Gastroesophageal sphincter (tissue), 4 donors: ENCODE data around the gene PTGDS. TPM values are rescaled to one million over a fixed set of nuclear protein-coding genes. Genes with fewer than 3 reads are reported as not detected.

ENCODE experiments used
- ATAC-seq: fragments of 150-250 bp; one replicate; pipeline ENCODE4 v1.9.1; 2016; ENCODE audit warnings: mild to moderate bottlenecking, moderate library complexity
- H3K27ac ChIP-seq, 4 donors: fragments of 200-600 bp; sonication (generic) in 3 of 4; 1 replicate in 3 of 4; 2 replicates in 1 of 4; pipeline ENCODE4 v1.5.1; 2016 to 2019
- H3K27me3 ChIP-seq: fragments of 200-600 bp; sonication (generic); one replicate; pipeline ENCODE4 v1.5.1; 2019
- H3K36me3 ChIP-seq, 2 donors: fragments of 200-600 bp; sonication (generic); one replicate each; pipeline ENCODE4 v1.5.1; 2019; ENCODE audit warnings: control low read depth in 1 of 2
- H3K4me1 ChIP-seq, 3 donors: fragments of 200-600 bp; sonication (generic); 1 replicate in 2 of 3; 2 replicates in 1 of 3; pipeline ENCODE4 v1.5.1; 2016 to 2019; ENCODE audit warnings: control low read depth in 2 of 3
- H3K4me3 ChIP-seq, 2 donors: fragments of 200-600 bp; sonication (generic); one replicate each; pipeline ENCODE4 v1.5.1; 2019; ENCODE audit warnings: mild to moderate bottlenecking in 1 of 2, moderate library complexity in 1 of 2
- H3K9me3 ChIP-seq, 3 donors: fragments of 200-600 bp; sonication (generic); one replicate each; pipeline ENCODE4 v1.5.1; 2017 to 2019; ENCODE audit warnings: control low read depth in 2 of 3
- CTCF ChIP-seq, 4 experiments: fragments of 200-600 bp in 2 of 4; fragments of 450-650 bp in 2 of 4; sonication (generic) in 1 of 4; IDR thresholded peaks; one replicate each; pipeline ENCODE4 v1.5.1; 2017 to 2019; ENCODE audit warnings: antibody characterized with exemption in 4 of 4, mild to moderate bottlenecking in 2 of 4, moderate library complexity in 2 of 4
- EP300 ChIP-seq: sonication (generic); formaldehyde crosslinking; IDR thresholded peaks from one replicate; pipeline ENCODE4 v1.6.1; 2017; ENCODE audit warnings: antibody characterized with exemption, mild to moderate bottlenecking
- POLR2A ChIP-seq, 2 donors: fragments of 450-650 bp; IDR thresholded peaks; one replicate each; pipeline ENCODE4 v1.6.1; 2017; ENCODE audit warnings: antibody characterized with exemption in 2 of 2, mild to moderate bottlenecking in 2 of 2, moderate library complexity in 1 of 2
- POLR2AphosphoS5 ChIP-seq: sonication (generic); formaldehyde crosslinking; IDR thresholded peaks from one replicate; pipeline ENCODE4 v1.6.1; 2017; ENCODE audit warnings: antibody characterized with exemption
- WGBS, 2 donors: methylation state at CpG; one replicate each; pipeline ENCODE4 v1.1.5; 2018; ENCODE audit warnings: low coverage in 1 of 2; 5-methylcytosine and 5-hydroxymethylcytosine counted together
- total RNA-seq, 4 donors: library from RNA; depleted of rRNA; stranded (reverse); fragments of >200 nt; gene quantifications; one replicate each; pipeline ENCODE4 v1.1.0, GENCODE V29; 2016

Gene PTGDS
- total RNA-seq, 4 donors from 2014 or later, result 7.4 to 132 (median 29.7) TPM

GRCh38 chr9:136964833-136965422 lies 12.4 kb upstream of the PTGDS start:
- H3K9me3 ChIP-seq, result no peaks in the 10 kb centered on the region
- H3K4me1 ChIP-seq, result peaks cover 0 to 8% (median 8%) of the 10 kb centered on the region in 3 donors
- 64 to 76% methylated on average over 9 to 11 of the region's 26 CpGs for WGBS, 2 donors
- no peak overlapping the region for H3K27ac ChIP-seq
- no peak for TF ChIP-seq POLR2A (IDR thresholded peaks at IDR 0.05)
- no peak for TF ChIP-seq POLR2AphosphoS5
- TF ChIP-seq EP300, result no peak
- TF ChIP-seq CTCF (IDR thresholded peaks at IDR 0.05), result no peak
- H3K36me3 ChIP-seq, result no peaks in the 10 kb centered on the region
- no peak for ATAC-seq
- H3K27me3 ChIP-seq, result peaks cover 39% of the 10 kb centered on the region
- H3K4me3 ChIP-seq, result no peak overlapping the region

GRCh38 chr9:136965771-136966484 lies 11.4 kb upstream of the PTGDS start:
- Histone ChIP-seq H3K36me3 (no peaks in the 10 kb centered on the region), H3K27me3 (peaks cover 48% of the 10 kb centered on the region), H3K27ac (no peak overlapping the region), H3K4me3 (no peak overlapping the region), H3K4me1 (peaks cover 0 to 8% (median 8%) of the 10 kb centered on the region in 3 donors), H3K9me3 (no peaks in the 10 kb centered on the region)
- 24 to 27% methylated on average over 8 to 19 of the region's 23 CpGs for WGBS, 2 donors
- TF ChIP-seq EP300 (no peak), CTCF (IDR thresholded peaks at IDR 0.05) (no peak), POLR2A (IDR thresholded peaks at IDR 0.05) (no peak), POLR2AphosphoS5 (no peak)
- ATAC-seq, result no peak

- H3K36me3 ChIP-seq, result no peaks in the 10 kb centered on the region
- H3K27me3 ChIP-seq, result peaks cover 48% of the 10 kb centered on the region
- no peak overlapping the region for H3K4me3 ChIP-seq
- no peak for ATAC-seq
- H3K9me3 ChIP-seq, result no peaks in the 10 kb centered on the region
- peaks cover 0 to 8% (median 5%) of the 10 kb centered on the region in 3 donors for H3K4me1 ChIP-seq
- TF ChIP-seq EP300 (no peak), POLR2AphosphoS5 (no peak), POLR2A (IDR thresholded peaks at IDR 0.05) (no peak), CTCF (IDR thresholded peaks at IDR 0.05) (no peak)
- H3K27ac ChIP-seq, result no peak overlapping the region
- no CpG with 5 or more reads among the region's 17 CpGs for WGBS, 2 donors
These were observed 8.8 kb upstream of the PTGDS start for GRCh38 chr9:136968333-136969127.

GRCh38 chr9:136969150-136969549 lies 8.2 kb upstream of the PTGDS start:
- 64% methylated on average over 8 of the region's 17 CpGs; no CpG with 5 or more reads in 1 of the 2 donors for WGBS, 2 donors
- H3K4me1 ChIP-seq, result peaks cover 0 to 8% (median 5%) of the 10 kb centered on the region in 3 donors
- no peaks in the 10 kb centered on the region for H3K36me3 ChIP-seq
- no peak overlapping the region for H3K4me3 ChIP-seq
- ATAC-seq, result no peak
- TF ChIP-seq EP300 (no peak), POLR2A (IDR thresholded peaks at IDR 0.05) (no peak), POLR2AphosphoS5 (no peak), CTCF (IDR thresholded peaks at IDR 0.05) (no peak)
- no peak overlapping the region for H3K27ac ChIP-seq
- no peaks in the 10 kb centered on the region for H3K9me3 ChIP-seq
- peaks cover 48% of the 10 kb centered on the region for H3K27me3 ChIP-seq
